SJCRH30 (cell line): ENCODE results near the gene CORO2A. TPM values are rescaled to one million over a fixed set of nuclear protein-coding genes. Genes with fewer than 3 reads are reported as not detected.

Experiments
- DNase-seq, 2 experiments: peaks; one replicate each; pipeline ENCODE4 v3.0.0-alpha.2; 2015 to 2020
- H3K27ac ChIP-seq: fragments of 250-450 bp; sonication (Bioruptor Pico); 2 replicates; pipeline ENCODE4 v1.5.1; 2020; ENCODE audit warnings: mild to moderate bottlenecking, moderate library complexity
- H3K27me3 ChIP-seq: fragments of 250-450 bp; sonication (Bioruptor Pico); 2 replicates; pipeline ENCODE4 v1.5.1; 2020; ENCODE audit warnings: mild to moderate bottlenecking, moderate library complexity
- H3K36me3 ChIP-seq: fragments of 250-450 bp; sonication (Bioruptor Pico); 2 replicates; pipeline ENCODE4 v1.5.1; 2020; ENCODE audit warnings: mild to moderate bottlenecking, moderate library complexity
- H3K4me1 ChIP-seq: fragments of 250-450 bp; sonication (Bioruptor Pico); 2 replicates; pipeline ENCODE4 v1.5.1; 2020; ENCODE audit warnings: mild to moderate bottlenecking, moderate library complexity
- H3K4me3 ChIP-seq: fragments of 250-450 bp; sonication (Bioruptor Pico); 2 replicates; pipeline ENCODE4 v1.5.1; 2020; ENCODE audit warnings: mild to moderate bottlenecking, moderate library complexity
- H3K9me3 ChIP-seq: fragments of 250-450 bp; sonication (Bioruptor Pico); replicated peaks from 2 replicates; pipeline ENCODE4 v1.5.1; 2020; ENCODE audit warnings: mild to moderate bottlenecking, moderate library complexity
- total RNA-seq: library from RNA; depleted of rRNA; stranded (reverse); fragments of >200 nt; shearing (Covaris generic); gene quantifications from 2 replicates; pipeline ENCODE4 v1.2.3, GENCODE V29; 2014; rRNA removed

Gene CORO2A, protein sequence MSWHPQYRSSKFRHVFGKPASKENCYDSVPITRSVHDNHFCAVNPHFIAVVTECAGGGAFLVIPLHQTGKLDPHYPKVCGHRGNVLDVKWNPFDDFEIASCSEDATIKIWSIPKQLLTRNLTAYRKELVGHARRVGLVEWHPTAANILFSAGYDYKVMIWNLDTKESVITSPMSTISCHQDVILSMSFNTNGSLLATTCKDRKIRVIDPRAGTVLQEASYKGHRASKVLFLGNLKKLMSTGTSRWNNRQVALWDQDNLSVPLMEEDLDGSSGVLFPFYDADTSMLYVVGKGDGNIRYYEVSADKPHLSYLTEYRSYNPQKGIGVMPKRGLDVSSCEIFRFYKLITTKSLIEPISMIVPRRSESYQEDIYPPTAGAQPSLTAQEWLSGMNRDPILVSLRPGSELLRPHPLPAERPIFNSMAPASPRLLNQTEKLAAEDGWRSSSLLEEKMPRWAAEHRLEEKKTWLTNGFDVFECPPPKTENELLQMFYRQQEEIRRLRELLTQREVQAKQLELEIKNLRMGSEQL
- total RNA-seq, result 0.55 and 0.61 TPM in 2 replicates

DNA sequence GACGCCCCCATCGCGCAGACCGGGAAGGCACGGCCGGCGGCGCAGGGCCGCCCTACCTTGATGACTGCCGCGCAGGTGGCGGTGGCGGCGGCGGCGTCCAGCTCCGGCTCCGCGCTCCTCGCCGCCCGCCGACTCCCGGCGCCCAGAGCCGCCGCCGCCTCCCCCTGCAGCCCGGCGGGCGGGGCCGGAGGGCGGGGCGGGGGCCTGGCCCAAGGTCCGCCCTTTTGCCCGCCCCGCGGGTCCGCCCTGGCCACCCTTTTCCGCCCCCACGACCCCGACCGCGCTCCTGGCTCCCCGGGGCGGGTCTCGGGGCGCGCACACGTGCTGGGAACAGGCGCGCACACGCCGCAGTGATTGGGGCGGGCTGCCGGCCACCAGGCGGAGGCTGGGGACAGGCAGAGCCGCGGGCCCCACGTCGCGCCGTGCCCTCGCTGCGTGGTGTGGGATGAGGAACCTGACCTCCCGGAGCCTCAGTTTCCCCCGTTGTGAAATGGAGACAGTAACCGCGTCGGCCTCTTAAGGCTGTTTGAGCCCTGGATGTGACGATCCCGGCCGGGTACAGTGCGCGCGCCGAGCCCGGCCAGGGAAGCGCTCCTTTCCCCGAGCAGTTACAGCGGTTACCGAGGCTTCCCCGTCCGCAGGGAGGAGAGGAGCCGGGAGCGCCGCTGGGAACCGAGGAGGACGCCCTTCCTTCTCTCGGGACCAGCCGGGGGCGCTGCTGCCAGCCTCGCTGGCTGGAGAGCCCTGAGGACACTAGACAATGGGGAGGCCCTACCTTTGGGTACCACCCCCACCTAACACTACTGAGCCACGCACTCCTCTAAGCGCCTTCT is at the start of gene CORO2A:
Gene CORO2A, minus strand, starts transcription at position 135 of the 833 bp plus-strand sequence. CDS start 34,977 bp downstream, outside the sequence.
- no peaks in the 10 kb centered on the region for H3K27me3 ChIP-seq
- no peaks in the 10 kb centered on the region for H3K36me3 ChIP-seq
- H3K4me1 ChIP-seq, result peaks cover 16% of the 10 kb centered on the region
- peak within 1 kb of the TSS; percentile 64 for H3K4me3 ChIP-seq
- no peaks in the 10 kb centered on the region for H3K9me3 ChIP-seq
- peak; percentile 82 to 85 for DNase-seq
- H3K27ac ChIP-seq, result 0 out of 2 replicates have a peak within 1 kb of the TSS, but pooled peaks have one; percentile 1

DNA sequence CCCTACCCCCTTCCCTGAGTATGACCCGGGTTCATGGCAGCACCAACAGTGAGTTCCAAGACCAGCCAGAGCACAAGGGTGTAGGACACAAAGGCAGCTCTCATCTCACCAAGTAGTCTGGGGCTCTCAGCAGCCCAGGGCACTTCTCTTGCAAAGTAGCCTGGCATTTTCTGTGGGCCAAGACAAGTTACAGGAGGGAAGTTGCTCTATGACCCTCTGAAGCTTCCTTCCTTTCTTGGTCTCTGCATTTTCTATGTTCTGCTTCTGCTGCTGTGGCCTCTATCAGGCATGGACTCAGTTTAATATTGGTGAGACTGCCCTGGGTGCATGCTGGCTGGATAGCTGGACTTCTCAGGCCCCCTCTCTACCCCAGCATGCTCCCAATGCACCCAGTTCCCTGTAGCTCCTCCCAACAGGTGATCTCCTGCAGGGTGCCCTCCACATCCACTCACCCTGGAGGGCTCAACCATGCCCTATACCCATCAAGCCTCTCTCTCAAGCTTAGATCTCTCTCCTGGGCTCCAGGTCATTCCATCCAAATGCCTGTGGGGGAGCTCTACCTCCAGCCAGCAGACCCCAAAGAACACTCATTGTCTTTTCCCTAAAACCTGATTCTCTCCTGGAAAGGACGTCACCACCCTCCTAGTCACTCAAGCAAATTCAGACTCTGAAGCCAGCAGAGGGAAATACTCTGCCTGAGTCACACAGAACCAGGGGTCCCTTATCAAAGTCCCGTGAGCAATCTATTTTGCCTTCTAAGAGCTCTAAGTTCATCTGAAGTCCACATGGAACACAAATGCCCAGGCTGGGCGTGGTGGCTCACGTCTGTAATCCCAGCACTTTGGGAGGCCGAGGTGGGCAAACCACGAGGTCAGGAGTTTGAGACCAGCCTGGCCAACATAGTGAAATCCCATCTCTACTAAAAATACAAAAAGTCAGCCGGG is 49.2 kb upstream of the CORO2A start:
- no peak overlapping the region for H3K27ac ChIP-seq
- DNase-seq, result no peak
- no peaks in the 10 kb centered on the region for H3K9me3 ChIP-seq
- H3K36me3 ChIP-seq, result no peaks in the 10 kb centered on the region
- H3K27me3 ChIP-seq, result no peaks in the 10 kb centered on the region
- no peak overlapping the region for H3K4me3 ChIP-seq
- no peaks in the 10 kb centered on the region for H3K4me1 ChIP-seq

DNA sequence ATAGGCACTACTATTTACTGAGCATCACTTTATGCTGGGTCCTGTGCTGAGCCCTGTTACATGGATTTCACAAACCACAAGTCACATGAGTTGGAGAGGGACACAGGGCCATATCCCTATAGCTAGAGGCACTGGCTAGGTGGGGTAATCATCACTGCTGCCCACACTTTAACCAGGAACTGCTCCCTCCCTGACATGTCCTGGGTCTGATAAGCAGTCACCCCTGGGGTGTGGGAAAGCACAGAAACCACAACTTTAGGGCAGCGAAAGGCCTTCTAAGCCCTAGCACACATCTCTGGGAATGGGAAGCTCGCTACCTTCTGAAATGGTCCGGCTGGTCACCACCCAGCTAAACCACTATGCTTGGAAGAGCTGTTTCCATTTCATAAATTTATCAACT is 48.0 kb upstream of the CORO2A start:
- H3K36me3 ChIP-seq, result no peaks in the 10 kb centered on the region
- no peaks in the 10 kb centered on the region for H3K27me3 ChIP-seq
- H3K4me3 ChIP-seq, result no peak overlapping the region
- no peak overlapping the region for H3K27ac ChIP-seq
- no peak for DNase-seq
- H3K9me3 ChIP-seq, result no peaks in the 10 kb centered on the region
- H3K4me1 ChIP-seq, result no peaks in the 10 kb centered on the region

DNA sequence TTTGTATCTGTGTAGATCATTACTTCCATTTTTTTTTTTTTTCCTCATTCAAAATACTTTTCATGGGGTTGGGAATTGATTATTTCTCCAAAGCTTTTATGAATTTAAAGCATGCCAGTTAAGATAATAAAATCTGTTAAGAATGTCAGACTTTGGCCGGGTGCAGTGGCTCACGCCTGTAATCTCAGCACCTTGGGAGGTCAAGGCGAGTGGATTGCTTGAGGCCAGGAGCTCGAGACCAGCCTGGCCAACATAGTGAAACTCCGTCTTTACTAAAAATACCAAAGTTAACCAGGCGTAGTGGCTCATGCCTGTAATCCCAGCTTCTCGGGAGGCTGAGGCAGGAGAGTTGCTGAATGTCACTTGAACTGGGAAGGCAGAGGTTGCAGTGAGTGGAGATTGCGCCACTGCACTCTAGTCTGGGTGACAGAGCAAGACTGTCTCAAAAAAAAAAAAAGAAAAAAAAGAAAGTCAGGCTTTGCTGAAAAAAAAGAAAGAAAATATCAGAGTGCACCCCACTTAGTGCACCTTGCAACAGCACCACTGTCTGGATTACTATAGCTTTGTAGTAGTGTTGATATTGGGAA is 44.6 kb upstream of the CORO2A start:
- Histone ChIP-seq H3K27me3 (no peaks in the 10 kb centered on the region), H3K27ac (no peak overlapping the region), H3K36me3 (no peaks in the 10 kb centered on the region), H3K9me3 (no peaks in the 10 kb centered on the region), H3K4me1 (0 out of 2 replicates have a peak, but pooled peaks cover 5% of the 10 kb centered on the region), H3K4me3 (no peak overlapping the region)
- no peak for DNase-seq

DNA sequence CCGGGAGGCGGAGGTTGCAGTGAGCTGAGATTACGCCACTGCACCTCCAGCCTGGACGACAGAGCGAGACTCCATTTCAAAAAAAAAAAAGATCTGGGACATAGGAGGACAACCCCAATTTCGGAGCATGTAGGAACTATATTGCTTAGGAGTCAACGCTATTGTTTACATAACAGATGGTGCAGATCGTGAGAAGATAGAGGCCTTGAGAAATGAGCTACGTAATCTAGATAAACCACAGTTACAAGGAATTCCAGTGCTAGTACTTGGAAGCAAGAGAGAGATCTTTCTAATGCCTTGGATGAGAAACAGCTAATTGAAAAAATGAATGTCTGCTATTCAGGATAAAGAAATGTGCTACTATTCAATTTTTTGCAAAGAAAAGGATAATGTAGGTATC is 42.7 kb upstream of the CORO2A start:
- H3K27me3 ChIP-seq, result no peaks in the 10 kb centered on the region
- no peak for DNase-seq
- no peak overlapping the region for H3K4me3 ChIP-seq
- H3K4me1 ChIP-seq, result peaks cover 5% of the 10 kb centered on the region; the same call in 1 of the 2 replicates
- H3K36me3 ChIP-seq, result no peaks in the 10 kb centered on the region
- no peaks in the 10 kb centered on the region for H3K9me3 ChIP-seq
- no peak overlapping the region for H3K27ac ChIP-seq

DNA sequence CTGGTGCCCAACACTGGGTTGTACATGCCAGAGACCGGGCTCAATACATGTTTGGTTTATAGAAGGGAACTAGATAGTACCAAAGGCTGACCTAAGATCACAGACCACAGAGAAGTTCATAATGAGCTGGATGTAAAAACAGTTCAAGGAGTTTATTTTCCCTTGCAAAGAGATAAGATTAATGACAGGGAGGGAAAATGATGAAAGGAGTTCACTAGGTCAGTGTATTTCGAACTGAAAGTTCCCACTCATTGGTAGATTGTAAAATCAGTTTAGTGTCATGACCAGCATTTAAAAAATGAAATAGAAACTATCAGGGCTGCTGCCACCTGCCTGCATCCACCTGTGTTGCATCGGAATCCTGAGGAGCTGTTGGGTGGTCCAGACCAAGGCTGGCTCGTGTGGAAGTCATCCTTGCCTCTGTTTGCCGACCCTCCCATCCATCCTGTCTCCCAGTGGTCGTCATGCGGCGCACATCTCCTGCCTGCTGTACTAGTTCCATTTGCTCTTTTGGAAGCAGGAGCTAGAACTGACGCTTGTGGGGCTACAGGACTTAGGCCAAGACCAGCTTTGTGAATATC is 41.9 kb upstream of the CORO2A start:
- H3K27ac ChIP-seq, result no peak overlapping the region
- peaks cover 5% of the 10 kb centered on the region; the same call in 1 of the 2 replicates for H3K4me1 ChIP-seq
- H3K4me3 ChIP-seq, result no peak overlapping the region
- no peaks in the 10 kb centered on the region for H3K9me3 ChIP-seq
- H3K27me3 ChIP-seq, result no peaks in the 10 kb centered on the region
- no peak for DNase-seq
- H3K36me3 ChIP-seq, result no peaks in the 10 kb centered on the region

DNA sequence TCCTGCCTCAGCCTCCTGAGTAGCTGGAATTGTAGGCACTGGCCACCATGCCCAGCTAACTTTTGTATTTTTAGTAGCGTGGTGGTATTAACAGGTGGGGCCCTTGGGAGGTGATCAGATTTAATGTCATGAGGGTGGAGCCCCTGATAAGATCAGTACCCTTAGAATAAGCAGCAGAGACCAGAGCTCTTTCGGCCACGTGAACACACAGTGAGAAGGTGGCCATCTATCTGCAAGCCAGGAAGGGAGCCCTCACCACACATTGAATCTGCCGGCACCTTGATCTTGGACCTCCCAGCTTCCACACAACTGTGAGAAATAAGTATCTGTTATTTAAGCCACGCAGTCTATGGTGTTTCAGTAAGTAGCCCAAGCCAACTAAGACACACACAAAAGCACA is 40.5 kb upstream of the CORO2A start:
- no peak for DNase-seq
- H3K9me3 ChIP-seq, result no peaks in the 10 kb centered on the region
- no peaks in the 10 kb centered on the region for H3K27me3 ChIP-seq
- H3K4me3 ChIP-seq, result no peak overlapping the region
- no peak overlapping the region for H3K27ac ChIP-seq
- H3K36me3 ChIP-seq, result no peaks in the 10 kb centered on the region; the same call in 1 of the 2 replicates
- H3K4me1 ChIP-seq, result peaks cover 5% of the 10 kb centered on the region

DNA sequence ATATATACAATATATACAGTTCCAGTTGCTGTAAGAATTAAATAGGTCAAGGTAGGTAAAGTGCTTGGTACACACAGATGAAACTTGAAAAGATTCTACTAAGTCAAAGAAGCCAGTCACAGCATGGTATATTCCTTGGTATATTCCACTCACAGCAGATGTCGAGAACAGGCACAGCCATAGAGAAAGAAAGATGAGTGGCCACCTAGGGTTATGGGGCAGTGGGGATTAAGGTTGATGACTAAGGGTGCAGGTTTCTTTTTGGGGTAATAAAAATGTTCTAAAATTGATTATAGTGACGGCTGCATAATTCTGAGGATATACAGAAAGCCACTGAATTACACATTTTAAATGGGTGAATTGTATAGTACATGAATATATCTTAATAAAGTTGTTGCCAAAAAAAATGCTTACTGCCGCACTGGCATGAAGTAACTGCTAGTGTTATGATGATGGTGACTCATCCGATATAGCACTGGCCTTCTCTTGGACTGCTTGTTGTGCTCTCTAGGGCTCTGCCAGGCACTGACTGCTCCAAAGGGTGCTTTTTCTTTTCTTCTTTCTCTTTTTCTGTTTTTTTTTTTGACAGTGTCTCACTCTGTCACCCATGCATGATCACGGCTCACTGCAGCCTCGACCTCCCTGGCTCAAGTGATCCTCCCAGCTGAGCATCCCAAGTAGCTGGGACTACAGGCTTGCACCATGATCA is 39.5 kb upstream of the CORO2A start:
- no peak for DNase-seq
- no peak overlapping the region for H3K27ac ChIP-seq
- H3K4me1 ChIP-seq, result peaks cover 15% of the 10 kb centered on the region
- no peaks in the 10 kb centered on the region for H3K27me3 ChIP-seq
- no peaks in the 10 kb centered on the region; the same call in 1 of the 2 replicates for H3K36me3 ChIP-seq
- no peak overlapping the region for H3K4me3 ChIP-seq
- H3K9me3 ChIP-seq, result no peaks in the 10 kb centered on the region

DNA sequence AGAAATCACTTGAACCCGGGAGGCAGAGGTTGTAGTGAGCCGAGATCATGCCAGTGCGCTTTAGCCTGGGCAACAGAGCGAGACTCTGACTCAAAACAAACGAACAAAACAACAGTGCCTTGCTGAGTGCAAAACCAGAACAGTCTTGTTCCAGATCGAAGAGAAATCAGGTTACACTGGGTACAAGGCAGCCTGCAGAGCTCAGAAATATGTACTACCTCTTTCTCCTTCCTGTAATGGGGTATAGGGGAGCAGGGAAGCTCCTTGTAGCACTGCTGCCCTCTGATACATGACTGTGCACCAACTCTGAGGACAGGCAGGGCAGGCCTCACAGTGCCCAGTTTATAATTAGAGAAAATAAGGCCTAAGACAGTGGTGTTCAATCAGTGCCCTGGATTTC is 38.4 kb upstream of the CORO2A start:
- Histone ChIP-seq H3K9me3 (no peaks in the 10 kb centered on the region), H3K4me1 (peaks cover 25% of the 10 kb centered on the region), H3K36me3 (no peaks in the 10 kb centered on the region; the same call in 1 of the 2 replicates), H3K27ac (no peak overlapping the region), H3K4me3 (no peak overlapping the region), H3K27me3 (no peaks in the 10 kb centered on the region)
- DNase-seq, result no peak

DNA sequence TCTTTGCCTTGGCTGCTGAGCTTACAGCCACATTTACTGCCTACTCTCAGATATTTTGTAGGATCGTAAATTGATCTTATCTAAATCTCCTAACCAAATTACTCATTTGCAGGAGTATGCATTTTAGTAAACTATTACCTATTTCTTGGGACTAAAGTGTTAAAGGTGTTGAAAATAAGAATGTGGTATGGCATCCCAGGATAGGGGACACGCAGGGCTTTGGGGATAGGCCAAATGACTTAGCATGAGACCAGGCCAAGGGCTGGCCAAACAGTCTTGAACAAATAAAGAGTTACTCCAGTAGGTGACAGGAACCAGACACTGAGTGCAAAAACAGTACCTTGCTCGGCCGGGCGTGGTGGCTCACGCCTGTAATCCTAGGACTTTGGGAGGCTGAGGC is 37.9 kb upstream of the CORO2A start:
- H3K9me3 ChIP-seq, result no peaks in the 10 kb centered on the region
- H3K27me3 ChIP-seq, result no peaks in the 10 kb centered on the region
- no peak overlapping the region for H3K27ac ChIP-seq
- no peak overlapping the region for H3K4me3 ChIP-seq
- H3K36me3 ChIP-seq, result no peaks in the 10 kb centered on the region; the same call in 1 of the 2 replicates
- DNase-seq, result no peak
- H3K4me1 ChIP-seq, result peaks cover 27% of the 10 kb centered on the region

DNA sequence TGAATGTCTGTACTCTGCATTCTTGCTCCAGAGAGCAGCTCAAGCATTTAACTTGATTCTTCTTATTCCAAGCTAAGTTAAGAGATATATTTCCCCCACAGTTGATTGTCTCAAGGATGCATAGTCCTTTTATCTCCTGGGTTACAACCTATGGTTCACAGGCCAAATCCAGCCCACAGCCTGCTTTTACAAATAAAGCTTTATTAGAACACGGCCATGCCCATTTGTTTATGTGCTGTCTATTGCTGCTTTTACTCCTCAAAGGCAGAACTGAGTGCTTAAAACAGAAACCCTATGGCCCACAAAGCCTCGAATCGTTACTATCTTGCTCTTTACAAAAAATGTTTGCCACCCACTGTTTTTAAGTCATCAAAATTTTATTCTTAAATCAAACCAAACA is 37.2 kb upstream of the CORO2A start:
- H3K4me1 ChIP-seq, result peaks cover 31% of the 10 kb centered on the region

DNA sequence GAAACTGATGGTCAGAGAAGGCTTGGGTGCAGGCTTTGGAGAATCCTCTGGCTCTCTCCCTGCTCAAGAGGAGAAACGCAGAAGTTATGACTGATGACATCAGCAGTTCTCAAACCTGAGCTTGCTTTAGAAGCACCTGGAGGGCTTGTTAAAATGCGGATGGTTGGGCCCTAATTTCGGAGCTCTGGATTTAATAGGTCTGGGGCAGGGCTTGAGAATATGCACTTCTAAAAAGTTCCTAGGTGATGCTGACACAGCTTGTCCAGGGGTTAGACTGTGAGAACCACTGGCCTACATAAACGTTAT is 36.6 kb upstream of the CORO2A start:
- Histone ChIP-seq H3K36me3 (no peaks in the 10 kb centered on the region; the same call in 1 of the 2 replicates), H3K27me3 (no peaks in the 10 kb centered on the region), H3K4me1 (peaks cover 31% of the 10 kb centered on the region), H3K9me3 (no peaks in the 10 kb centered on the region), H3K27ac (no peak overlapping the region), H3K4me3 (no peak overlapping the region)
- no peak for DNase-seq

More for the DNA sequence above, 37.2 kb upstream of the CORO2A start:
- Histone ChIP-seq H3K27me3 (no peaks in the 10 kb centered on the region), H3K36me3 (no peaks in the 10 kb centered on the region; the same call in 1 of the 2 replicates), H3K27ac (no peak overlapping the region), H3K9me3 (no peaks in the 10 kb centered on the region), H3K4me3 (no peak overlapping the region)
- no peak for DNase-seq
